CD4-positive, alpha-beta memory T cell (primary cell): ENCODE measurements around the gene HCK. TPM values are rescaled to one million over a fixed set of nuclear protein-coding genes. Genes with fewer than 3 reads are reported as not detected.

Experiments
- CTCF ChIA-PET: fragments of 350-600 bp; sonication (Branson Sonifier 250); formaldehyde crosslinking; loops from one replicate; lab custom pipeline; 2021; ENCODE audit warnings: inconsistent platforms; ENCODE audit not compliant: partially characterized antibody; lab: Charles Lee
- POLR2A ChIA-PET: fragments of 350-600 bp; sonication (Branson Sonifier 250); formaldehyde crosslinking; loops from one replicate; lab custom pipeline; 2021; ENCODE audit not compliant: partially characterized antibody; lab: Charles Lee
- DNase-seq, 5 donors: peaks; one replicate each; pipeline versions ENCODE4 v3.0.0 to v3.0.0-alpha.2; 2020 to 2022; ENCODE audit warnings: mixed read lengths in 1 of 5
- H3K27ac ChIP-seq: one replicate; pipeline ENCODE4 v1.7.0; 2013; ENCODE audit warnings: low read depth, low read length
- H3K27me3 ChIP-seq: 2 replicates; pipeline ENCODE4 v1.7.0; 2013; ENCODE audit warnings: mild to moderate bottlenecking, low read length, moderate library complexity; ENCODE audit not compliant: insufficient read depth
- H3K36me3 ChIP-seq: 2 replicates; pipeline ENCODE4 v1.7.0; 2013; ENCODE audit warnings: mild to moderate bottlenecking, low read length, moderate library complexity; ENCODE audit not compliant: insufficient read depth
- H3K4me1 ChIP-seq: 2 replicates; pipeline ENCODE4 v1.7.0; 2013; ENCODE audit warnings: mild to moderate bottlenecking, low read length, moderate library complexity; ENCODE audit not compliant: insufficient read depth
- H3K4me3 ChIP-seq, 2 donors: one replicate each; pipeline ENCODE4 v1.7.0; 2013; ENCODE audit warnings: low read length in 2 of 2, mild to moderate bottlenecking in 1 of 2
- H3K9me3 ChIP-seq, 2 donors: one replicate each; pipeline ENCODE4 v1.7.0; 2013; ENCODE audit warnings: low read length in 2 of 2, control low read depth in 1 of 2; ENCODE audit not compliant: control insufficient read depth in 1 of 2
- H3K27ac Mint-ChIP-seq, 7 donors: one replicate each; pipeline ENCODE4 v1.8.0; 2020 to 2021; ENCODE audit warnings: mixed read lengths in 7 of 7, mild to moderate bottlenecking in 6 of 7, inconsistent platforms in 3 of 7, moderate library complexity in 3 of 7
- H3K27me3 Mint-ChIP-seq, 2 donors: one replicate each; pipeline ENCODE4 v1.8.0; 2020 to 2021; ENCODE audit warnings: mixed read lengths in 2 of 2
- H3K36me3 Mint-ChIP-seq, 2 donors: one replicate each; pipeline ENCODE4 v1.8.0; 2020 to 2021; ENCODE audit warnings: mixed read lengths in 2 of 2, inconsistent platforms in 1 of 2, mild to moderate bottlenecking in 1 of 2
- H3K4me1 Mint-ChIP-seq, 4 donors: one replicate each; pipeline ENCODE4 v1.8.0; 2020 to 2021; ENCODE audit warnings: mixed read lengths in 4 of 4, mild to moderate bottlenecking in 1 of 4
- H3K4me3 Mint-ChIP-seq, 8 donors: one replicate each; pipeline ENCODE4 v1.8.0; 2020 to 2021; ENCODE audit warnings: mixed read lengths in 8 of 8, mild to moderate bottlenecking in 7 of 8, moderate library complexity in 6 of 8, inconsistent platforms in 3 of 8
- H3K9me3 Mint-ChIP-seq, 8 donors: one replicate each; pipeline ENCODE4 v1.8.0; 2020 to 2021; ENCODE audit warnings: mixed read lengths in 8 of 8, mild to moderate bottlenecking in 5 of 8, inconsistent platforms in 3 of 8, moderate library complexity in 1 of 8
- intact Hi-C: fragments of 100-400 bp; cut with micrococcal nuclease; formaldehyde crosslinking; loops from one replicate; pipeline ENCODE4 v1.15.1; 2023
- polyA plus RNA-seq, 2 donors: library from polyadenylated mRNA; unstranded; fragments of 300-500 nt; fragmentation: Illumina TruSeq; gene quantifications; one replicate each; pipeline ENCODE4 v1.2.3, GENCODE V29; 2021
- total RNA-seq, 2 experiments: library from RNA; stranded (reverse); gene quantifications; one replicate each; pipeline ENCODE4 v1.2.3, GENCODE V29; 2021

Gene HCK
- total and polyA plus RNA-seq, 4 experiments from 2014 or later: 0.09 to 1.3 (median 0.75) TPM

GRCh38 chr20:32127347-32127746, 75.3 kb downstream of the HCK start:
- Mint-ChIP-seq H3K36me3 (peaks cover 15 to 17% of the 10 kb centered on the region in 2 donors), H3K27me3 (no peaks in the 10 kb centered on the region), H3K4me3 (no peak overlapping the region), H3K9me3 (peaks cover 0 to 2% (median 0%) of the 10 kb centered on the region in 8 donors), H3K4me1 (peaks cover 4 to 25% (median 14%) of the 10 kb centered on the region in 4 donors), H3K27ac (no peak overlapping the region)
- Histone ChIP-seq H3K27ac (no peak overlapping the region), H3K4me1 (no peaks in the 10 kb centered on the region), H3K9me3 (no peaks in the 10 kb centered on the region), H3K27me3 (no peaks in the 10 kb centered on the region), H3K36me3 (peaks cover 6% of the 10 kb centered on the region), H3K4me3 (no peak overlapping the region)
- intact Hi-C loops: no loop called here
- CTCF ChIA-PET: no interaction called here
- POLR2A ChIA-PET: no interaction called here
- no peak for DNase-seq

GRCh38 chr20:32128167-32128566, 76.1 kb downstream of the HCK start:
- intact Hi-C loops: no loop called here
- H3K4me3 Mint-ChIP-seq: no peak overlapping the region
- H3K27ac ChIP-seq: no peak overlapping the region
- H3K9me3 Mint-ChIP-seq: peaks cover 0 to 3% (median 0%) of the 10 kb centered on the region in 8 donors
- H3K27me3 ChIP-seq: no peaks in the 10 kb centered on the region
- no peaks in the 10 kb centered on the region for H3K27me3 Mint-ChIP-seq
- no peak overlapping the region for H3K27ac Mint-ChIP-seq
- H3K4me1 Mint-ChIP-seq: peaks cover 12 to 31% (median 16%) of the 10 kb centered on the region in 4 donors
- DNase-seq: no peak
- H3K36me3 Mint-ChIP-seq: peaks cover 20 to 22% of the 10 kb centered on the region in 2 donors
- ChIA-PET CTCF (interaction anchor here (0.9 kb wide), 1 partner anchor 37 kb away, joined by 3 read pairs; no protein-coding TSS in a partner anchor), POLR2A (no interaction called here)
- no peak overlapping the region for H3K4me3 ChIP-seq
- no peaks in the 10 kb centered on the region for H3K4me1 ChIP-seq
- no peaks in the 10 kb centered on the region for H3K9me3 ChIP-seq
- peaks cover 6% of the 10 kb centered on the region for H3K36me3 ChIP-seq

DNA sequence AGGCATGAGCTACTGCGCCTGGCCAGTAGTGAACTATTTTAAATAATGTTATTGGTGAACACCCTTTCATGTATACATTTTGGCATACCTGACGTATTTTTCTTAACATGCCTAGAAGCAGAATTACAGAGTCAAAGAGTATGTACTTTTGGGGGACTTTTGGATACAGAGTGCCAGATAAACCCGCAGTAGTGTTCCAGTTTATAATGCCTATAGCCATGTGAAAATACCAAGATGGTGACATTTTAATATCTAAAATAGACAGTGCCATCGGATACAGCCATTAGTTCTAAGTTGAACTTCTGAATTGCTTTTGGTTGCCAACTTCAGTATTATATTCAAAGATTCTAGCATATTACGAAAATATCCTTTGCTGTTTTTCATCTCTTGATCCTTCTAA, 77.8 kb downstream of the HCK start:
- Mint-ChIP-seq H3K36me3 (peaks cover 21% of the 10 kb centered on the region in 2 donors), H3K27me3 (no peaks in the 10 kb centered on the region), H3K4me1 (peaks cover 12 to 34% (median 18%) of the 10 kb centered on the region in 4 donors), H3K9me3 (peaks cover 0 to 4% (median 0%) of the 10 kb centered on the region in 8 donors), H3K4me3 (no peak overlapping the region), H3K27ac (no peak overlapping the region)
- no peak for DNase-seq
- H3K4me1 ChIP-seq: no peaks in the 10 kb centered on the region
- no peaks in the 10 kb centered on the region for H3K27me3 ChIP-seq
- no peak overlapping the region for H3K4me3 ChIP-seq
- H3K36me3 ChIP-seq: peaks cover 5% of the 10 kb centered on the region
- ChIA-PET CTCF (no interaction called here), POLR2A (no interaction called here)
- no peaks in the 10 kb centered on the region for H3K9me3 ChIP-seq
- no peak overlapping the region for H3K27ac ChIP-seq
- intact Hi-C loops: no loop called here

- no peaks in the 10 kb centered on the region for H3K36me3 ChIP-seq
- Mint-ChIP-seq H3K9me3 (peaks cover 0 to 4% (median 0%) of the 10 kb centered on the region in 8 donors), H3K36me3 (peaks cover 21 to 22% of the 10 kb centered on the region in 2 donors), H3K4me3 (no peak overlapping the region), H3K27ac (peak overlapping the region in 3 of 7 donors; percentile 55 to 75 (median 56)), H3K4me1 (peaks cover 12 to 34% (median 18%) of the 10 kb centered on the region in 4 donors), H3K27me3 (no peaks in the 10 kb centered on the region)
- intact Hi-C loops: no loop called here
- no peaks in the 10 kb centered on the region for H3K27me3 ChIP-seq
- no peak overlapping the region for H3K4me3 ChIP-seq
- no peak overlapping the region for H3K27ac ChIP-seq
- no peak for DNase-seq
- POLR2A ChIA-PET: no interaction called here
- no peaks in the 10 kb centered on the region for H3K4me1 ChIP-seq
- CTCF ChIA-PET: no interaction called here
- no peaks in the 10 kb centered on the region for H3K9me3 ChIP-seq
Observed at GRCh38 chr20:32130352-32130751, 78.3 kb downstream of the HCK start.

DNA sequence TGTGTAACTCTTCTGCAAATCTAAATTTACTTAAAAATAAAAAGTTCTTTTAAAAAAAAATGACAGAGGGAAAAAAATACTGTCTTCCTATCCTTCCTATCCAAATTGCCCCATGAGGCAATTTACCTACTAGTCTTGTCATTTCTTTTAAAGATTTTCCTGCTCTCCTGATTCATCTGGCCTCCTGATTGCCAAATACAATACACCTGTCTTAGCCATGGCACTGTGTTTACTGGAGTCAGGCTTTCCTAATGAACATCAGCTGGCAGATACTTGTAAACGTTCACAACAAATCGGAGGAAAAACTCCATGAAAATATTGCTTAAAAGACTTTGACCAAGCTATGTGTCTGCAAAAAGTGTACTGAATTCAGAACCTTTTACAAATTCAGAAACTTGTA, 78.9 kb downstream of the HCK start:
- no peaks in the 10 kb centered on the region for H3K27me3 ChIP-seq
- DNase-seq: no peak
- no peak overlapping the region for H3K4me3 ChIP-seq
- peaks cover 21 to 25% of the 10 kb centered on the region in 2 donors for H3K36me3 Mint-ChIP-seq
- no peak overlapping the region for H3K27ac ChIP-seq
- H3K4me1 ChIP-seq: no peaks in the 10 kb centered on the region
- H3K9me3 ChIP-seq: no peaks in the 10 kb centered on the region
- ChIA-PET CTCF (interaction anchor here (0.6 kb wide), 1 partner anchor 153 kb away, joined by 3 read pairs; no protein-coding TSS in a partner anchor), POLR2A (no interaction called here)
- no peak overlapping the region for H3K4me3 Mint-ChIP-seq
- intact Hi-C loops: no loop called here
- H3K9me3 Mint-ChIP-seq: peaks cover 0 to 4% (median 0%) of the 10 kb centered on the region in 8 donors
- H3K36me3 ChIP-seq: peaks cover 2% of the 10 kb centered on the region
- no peaks in the 10 kb centered on the region for H3K27me3 Mint-ChIP-seq
- peaks cover 12 to 31% (median 17%) of the 10 kb centered on the region in 4 donors for H3K4me1 Mint-ChIP-seq
- H3K27ac Mint-ChIP-seq: no peak overlapping the region

DNA sequence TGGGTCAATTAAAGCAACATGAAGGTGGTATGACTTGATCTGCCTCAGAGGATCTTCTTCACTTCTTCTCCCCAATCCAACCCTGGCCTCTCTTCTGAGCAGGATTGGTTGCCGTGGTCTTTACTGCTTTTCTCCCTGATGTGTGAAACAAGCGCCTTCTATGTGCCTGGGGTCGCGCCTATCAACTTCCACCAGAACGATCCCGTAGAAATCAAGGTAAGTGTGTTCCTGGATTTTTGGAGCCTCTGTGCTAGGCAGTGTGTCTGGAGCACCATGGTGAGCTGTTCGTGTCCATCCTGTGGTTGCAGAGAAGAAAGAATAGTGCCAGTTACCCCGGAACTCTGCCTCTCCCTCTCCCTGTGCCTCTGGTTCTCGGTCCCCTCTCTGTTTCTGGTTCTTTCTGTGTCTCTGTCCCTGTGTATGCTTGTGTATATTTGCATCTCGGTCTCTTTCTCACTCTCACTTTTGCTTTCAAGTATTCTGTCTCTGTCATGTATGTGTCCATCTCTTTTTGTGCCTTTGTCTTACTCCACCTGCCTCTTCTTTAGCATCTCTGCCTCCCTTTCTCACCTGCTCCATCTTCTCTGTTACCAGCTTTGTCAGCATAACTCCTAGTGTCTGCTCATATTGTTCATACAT, 81.0 kb downstream of the HCK start:
- Mint-ChIP-seq H3K4me1 (peaks cover 11 to 29% (median 15%) of the 10 kb centered on the region in 4 donors), H3K36me3 (peaks cover 29 to 41% of the 10 kb centered on the region in 2 donors), H3K9me3 (peaks cover 0 to 2% (median 0%) of the 10 kb centered on the region in 8 donors), H3K4me3 (no peak overlapping the region), H3K27me3 (no peaks in the 10 kb centered on the region), H3K27ac (peak overlapping the region in 4 of 7 donors; percentile 6 to 51 (median 20))
- Histone ChIP-seq H3K36me3 (peaks cover 14% of the 10 kb centered on the region), H3K27ac (no peak overlapping the region), H3K4me3 (no peak overlapping the region), H3K4me1 (no peaks in the 10 kb centered on the region), H3K27me3 (no peaks in the 10 kb centered on the region), H3K9me3 (no peaks in the 10 kb centered on the region)
- CTCF ChIA-PET: no interaction called here
- intact Hi-C loops: no loop called here
- POLR2A ChIA-PET: no interaction called here
- DNase-seq: no peak

DNA sequence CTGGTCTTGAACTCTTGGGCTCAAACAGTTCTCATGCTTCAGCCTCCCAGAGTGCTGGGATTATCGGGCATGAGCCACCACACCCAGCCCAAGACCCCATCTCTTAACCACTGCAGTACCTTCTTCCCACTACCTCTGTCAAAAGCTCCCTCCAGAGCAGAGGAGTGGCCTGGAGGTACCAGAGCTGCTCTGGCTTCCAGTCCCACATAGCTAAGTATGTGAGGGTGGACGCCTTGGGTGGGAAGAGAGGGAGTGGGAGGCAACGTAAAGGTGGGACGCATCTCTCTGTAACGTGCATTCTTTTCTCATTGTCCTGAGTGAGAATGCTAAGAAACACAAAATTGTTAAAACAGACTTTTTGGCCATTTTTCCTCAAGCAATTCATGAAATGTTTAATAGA, 82.0 kb downstream of the HCK start:
- H3K9me3 ChIP-seq: no peaks in the 10 kb centered on the region
- peaks cover 0 to 2% (median 0%) of the 10 kb centered on the region in 8 donors for H3K9me3 Mint-ChIP-seq
- no peaks in the 10 kb centered on the region for H3K27me3 ChIP-seq
- no peak overlapping the region for H3K27ac ChIP-seq
- no peak overlapping the region for H3K27ac Mint-ChIP-seq
- peaks cover 31 to 46% of the 10 kb centered on the region in 2 donors for H3K36me3 Mint-ChIP-seq
- H3K27me3 Mint-ChIP-seq: no peaks in the 10 kb centered on the region
- H3K4me1 ChIP-seq: no peaks in the 10 kb centered on the region
- H3K4me1 Mint-ChIP-seq: peaks cover 11 to 29% (median 13%) of the 10 kb centered on the region in 4 donors
- no peak overlapping the region for H3K4me3 Mint-ChIP-seq
- intact Hi-C loops: no loop called here
- ChIA-PET CTCF (interaction anchor here (0.6 kb wide), 1 partner anchor 27 kb away, joined by 3 read pairs; no protein-coding TSS in a partner anchor), POLR2A (no interaction called here)
- no peak for DNase-seq
- H3K36me3 ChIP-seq: peaks cover 19% of the 10 kb centered on the region
- no peak overlapping the region for H3K4me3 ChIP-seq
